K562 (cell line): ENCODE data around the gene ST6GALNAC6. TPM values are rescaled to one million over a fixed set of nuclear protein-coding genes. Genes with fewer than 3 reads are reported as not detected.

Source experiments
- ATAC-seq: fragments of 200-7000 bp; cut with Tn5 transposase; 3 replicates; pipeline ENCODE4 v1.9.1; 2020; ENCODE audit warnings: moderate library complexity
- BruUV-seq: library from RNA; stranded (reverse); fragments of 400-500 nt; replicated peaks from 2 replicates; lab custom pipeline; 2021; lab: Mats Ljungman, UMichigan
- CTCF ChIA-PET: fragments of 300-600 bp; formaldehyde crosslinking; extraction: SDS; loops from one replicate; lab custom pipeline; 2021; ENCODE audit warnings: low intra/inter-chr PET ratio; lab: Yijun Ruan, JAX
- POLR2A ChIA-PET: fragments of 300-600, 350-650 bp; sonication (Branson Sonifier 250); formaldehyde crosslinking; extraction: SDS; loops from one replicate; lab custom pipeline; 2021; ENCODE audit warnings: antibody characterized with exemption, inconsistent platforms; lab: Yijun Ruan, JAX
- DNase-seq, 4 experiments: peaks; one replicate each; pipeline versions ENCODE4 v3.0.0 to v3.0.0-alpha.2; 2011 to 2018; ENCODE audit warnings: low spot score in 3 of 4, mixed read lengths in 3 of 4; ENCODE audit errors: extremely low read depth in 1 of 4
- FAIRE-seq: peaks from 2 replicates; lab custom pipeline; 2011; peaks lifted over from hg19 to GRCh38; lab: Jason Lieb, UNC
- H2AFZ ChIP-seq: 2 replicates; pipeline ENCODE4 v1.6.0; 2011; ENCODE audit warnings: low read depth, low read length, control low read depth, inconsistent platforms
- H3K27ac ChIP-seq: fragments of 200-600 bp; 3 replicates; pipeline ENCODE4 v1.8.0; 2011; ENCODE audit warnings: low read depth, mild to moderate bottlenecking, control low read depth, inconsistent platforms, low read length, moderate library complexity, mixed read lengths; ENCODE audit errors: extremely low read depth
- H3K27me3 ChIP-seq, 2 experiments: fragments of 300-600 bp in 1 of 2; 2 replicates in 1 of 2; 3 replicates in 1 of 2; pipeline versions ENCODE4 v1.6.0 to v1.8.0; 2011; ENCODE audit warnings: inconsistent platforms in 2 of 2, low read length in 2 of 2, mild to moderate bottlenecking in 1 of 2, mixed read lengths in 1 of 2, moderate library complexity in 1 of 2; ENCODE audit not compliant: control insufficient read depth in 2 of 2, insufficient read depth in 2 of 2
- H3K36me3 ChIP-seq: fragments of 300-600 bp; 3 replicates; pipeline ENCODE4 v1.8.0; 2011; ENCODE audit warnings: mild to moderate bottlenecking, low read length, inconsistent platforms; ENCODE audit not compliant: control insufficient read depth, insufficient read depth
- H3K4me1 ChIP-seq, 2 experiments: fragments of 200-600 bp in 1 of 2; replicated peaks in 1 of 2; 2 replicates in 1 of 2; 3 replicates in 1 of 2; pipeline versions ENCODE4 v1.5.1 to v1.8.0; 2011; ENCODE audit warnings: inconsistent platforms in 2 of 2, low read length in 2 of 2, mild to moderate bottlenecking in 1 of 2, mixed read lengths in 1 of 2, moderate library complexity in 1 of 2; ENCODE audit not compliant: control insufficient read depth in 2 of 2, insufficient read depth in 2 of 2
- H3K4me2 ChIP-seq: 2 replicates; pipeline ENCODE4 v1.6.1; 2011; ENCODE audit warnings: low read length, control low read depth, inconsistent platforms, mixed read lengths; ENCODE audit not compliant: insufficient read depth
- H3K4me3 ChIP-seq: fragments of 200-600 bp; sonication (generic), shearing (Covaris generic); 2 replicates; pipeline ENCODE4 v1.5.1; 2016; ENCODE audit warnings: control low read depth, inconsistent platforms
- H3K79me2 ChIP-seq: fragments of 200-600 bp; 3 replicates; pipeline ENCODE4 v1.8.0; 2011; ENCODE audit warnings: low read length, inconsistent platforms; ENCODE audit not compliant: control insufficient read depth, insufficient read depth
- H3K9ac ChIP-seq, 2 experiments: 2 replicates each; pipeline versions ENCODE4 v1.6.0 to v1.6.1; 2011; ENCODE audit warnings: low read depth in 2 of 2, low read length in 2 of 2, control low read depth in 1 of 2, inconsistent platforms in 1 of 2, mild to moderate bottlenecking in 1 of 2, mixed read lengths in 1 of 2; ENCODE audit not compliant: insufficient read depth in 1 of 2
- H3K9me1 ChIP-seq: one replicate; pipeline ENCODE4 v1.6.0; 2011; ENCODE audit warnings: inconsistent platforms, mild to moderate bottlenecking, low read length, moderate library complexity; ENCODE audit not compliant: control insufficient read depth, insufficient read depth
- H3K9me3 ChIP-seq: replicated peaks from 2 replicates; pipeline ENCODE4 v1.5.1; 2011; ENCODE audit warnings: low read depth, low read length, inconsistent platforms; ENCODE audit not compliant: control insufficient read depth, insufficient read depth
- H4K20me1 ChIP-seq: replicated peaks from 2 replicates; pipeline ENCODE4 v1.6.1; 2011; ENCODE audit warnings: low read length, inconsistent platforms, mixed read lengths; ENCODE audit not compliant: control insufficient read depth, insufficient read depth
- BRD9 ChIP-seq: fragments of 450-650 bp; IDR thresholded peaks from 2 replicates; pipeline ENCODE4 v1.6.1; 2018; ENCODE audit warnings: low read depth; ENCODE audit not compliant: partially characterized antibody
- BRF2 ChIP-seq: IDR thresholded peaks from 3 replicates; pipeline ENCODE4 v1.6.1; 2011; ENCODE audit warnings: borderline replicate concordance, mild to moderate bottlenecking; ENCODE audit not compliant: insufficient read length, insufficient read depth
- FOXP4 ChIP-seq: sonication (generic); formaldehyde crosslinking; IDR thresholded peaks from 2 replicates; pipeline ENCODE4 v1.8.0; 2022; ENCODE audit warnings: mild to moderate bottlenecking, missing genetic modification reagents, borderline replicate concordance
- GATA2 ChIP-seq: sonication (generic); formaldehyde crosslinking; IDR thresholded peaks from 2 replicates; pipeline ENCODE4 v1.4.0; 2020; ENCODE audit warnings: mild to moderate bottlenecking, missing genetic modification reagents
- KDM1A ChIP-seq, 2 experiments: fragments of 450-650 bp; IDR thresholded peaks; 2 replicates each; pipeline ENCODE4 v1.6.1; 2016; ENCODE audit warnings: mild to moderate bottlenecking in 2 of 2
- MYBL2 ChIP-seq, 2 experiments: fragments of 450-650 bp in 1 of 2; sonication (generic) in 1 of 2; formaldehyde crosslinking in 1 of 2; IDR thresholded peaks; 2 replicates each; pipeline versions ENCODE4 v1.6.1 to v1.8.1; 2017 to 2022; ENCODE audit warnings: borderline replicate concordance in 1 of 2, inconsistent platforms in 1 of 2, low read depth in 1 of 2, mild to moderate bottlenecking in 1 of 2, missing genetic modification reagents in 1 of 2, moderate library complexity in 1 of 2
- NELFE ChIP-seq: IDR thresholded peaks from 2 replicates; pipeline ENCODE4 v1.6.1; 2011; ENCODE audit warnings: mild to moderate bottlenecking; ENCODE audit not compliant: insufficient read depth, insufficient read length
- RBM25 ChIP-seq: fragments of 200-400 bp; formaldehyde crosslinking; IDR thresholded peaks from 2 replicates; pipeline ENCODE4 v1.6.1; 2018; ENCODE audit warnings: low read length, low read depth, moderate library complexity; ENCODE audit not compliant: severe bottlenecking
- RNF2 ChIP-seq: sonication (generic); IDR thresholded peaks from 2 replicates; pipeline ENCODE4 v1.6.1; 2016
- ZFP36 ChIP-seq: fragments of 150-350 bp; IDR thresholded peaks from 2 replicates; pipeline ENCODE4 v1.6.1; 2018; ENCODE audit warnings: low read length, low read depth; ENCODE audit not compliant: partially characterized antibody
- ZNF707 ChIP-seq: fragments of 250-450 bp; sonication (Bioruptor Pico); conservative IDR thresholded peaks from 2 replicates; pipeline ENCODE4 v1.8.0; 2022; ENCODE audit warnings: inconsistent platforms, mild to moderate bottlenecking, moderate library complexity
- WGBS: fragments of 100-300 bp; shearing (Covaris generic); methylation state at CpG from one replicate; pipeline ENCODE4 v1.1.6; 2016; ENCODE audit warnings: low coverage, mixed read lengths; ENCODE audit not compliant: insufficient coverage; ENCODE audit errors: missing lambda C conversion rate; 5-methylcytosine and 5-hydroxymethylcytosine counted together
- in situ Hi-C: fragments of 300-500 bp; cut with MboI; formaldehyde crosslinking; loops from 4 replicates; pipeline ENCODE4 v1.15.0; 2018; ENCODE audit warnings: inconsistent platforms, mixed read lengths
- intact Hi-C: fragments of 100-400 bp; cut with micrococcal nuclease; formaldehyde crosslinking; loops from 2 replicates; pipeline ENCODE4 v1.14.2; 2022
- polyA plus RNA-seq, 8 experiments: library from polyadenylated mRNA; depleted of rRNA in 4 of 8; stranded (reverse) in 5 of 8; unstranded in 3 of 8; fragments of >200 nt; fragmentation: Nextera tagmentation in 2 of 8; fragmentation: Illumina TruSeq in 1 of 8; extraction: Ambion mirVana in 2 of 8; extraction: Trizol in 1 of 8; gene quantifications; 2 replicates each; pipeline versions ENCODE4 v1.2.1 to v1.2.3, GENCODE V29; 2011 to 2014; ENCODE audit warnings: inconsistent platforms in 1 of 8, missing spikeins in 1 of 8
- total RNA-seq, 7 experiments: library from RNA; depleted of rRNA in 6 of 7; stranded (reverse); fragments of >200 nt in 6 of 7; fragmentation: Illumina TruSeq in 2 of 7; extraction: Trizol in 2 of 7; gene quantifications; 2 replicates each; pipeline versions ENCODE4 v1.2.1 to v1.2.3, GENCODE V29; 2011 to 2021; ENCODE audit warnings: low replicate concordance in 1 of 7

Gene ST6GALNAC6
- total and polyA plus RNA-seq, 9 of the 15 experiments (the other 6 are each of a cell fraction or from before 2014, with no cell fraction given), result 0.13 to 23.0 (median 14.5) TPM

DNA sequence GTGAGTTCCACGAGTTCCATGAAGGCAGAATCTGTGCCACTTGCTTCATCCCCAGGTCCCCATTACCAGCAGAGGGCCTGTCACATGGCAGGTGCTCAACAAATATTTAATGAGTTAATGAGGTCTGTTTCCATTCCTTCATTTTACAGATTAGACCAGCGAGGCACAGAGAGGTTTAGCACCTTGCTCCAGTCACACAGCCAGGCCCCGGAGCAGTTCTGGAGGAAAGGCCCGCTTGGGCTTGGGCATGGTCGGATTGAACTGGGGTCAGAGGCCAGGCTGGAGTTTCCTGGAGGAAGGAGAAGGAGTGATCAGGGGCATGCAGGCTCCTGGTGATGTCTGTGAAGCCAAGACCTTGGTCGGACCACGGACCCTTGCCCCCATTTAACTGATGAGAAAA, 21.4 kb upstream of the ST6GALNAC6 start (continued):
- TF ChIP-seq MYBL2 (IDR thresholded peaks at IDR 0.05; ENCODE audit: low read depth), result no peak
- no peak for TF ChIP-seq MYBL2 (CRISPR knock-in tag; IDR thresholded peaks at IDR 0.05; ENCODE audit: borderline replicate concordance)
- TF ChIP-seq ZFP36, result peak; percentile 77
- TF ChIP-seq RBM25, result peak; percentile 62
- TF ChIP-seq RNF2, result no peak
- TF ChIP-seq GATA2, result no peak
- TF ChIP-seq KDM1A (IDR thresholded peaks at IDR 0.05), result 0 out of 4 replicates have a peak, but pooled peaks have one; percentile 26 to 31
- TF ChIP-seq, all 486 proteins: peak for 5

- Histone ChIP-seq H3K36me3 (peaks cover 8% of the 10 kb centered on the region; the same call in 1 of the 3 replicates), H3K9ac (peak overlapping the region; percentile 24 to 65; a peak in 1 of 4 replicates), H3K4me2 (peak overlapping the region; percentile 47; the same call in 1 of the 2 replicates), H3K79me2 (peaks cover 17% of the 10 kb centered on the region), H3K27ac (peak overlapping the region; percentile 57; the same call in 2 of the 3 replicates), H3K9me1 (no peaks in the 10 kb centered on the region), H3K4me3 (no peak overlapping the region), H3K4me1 (peaks cover 38 to 56% of the 10 kb centered on the region in 2 experiments), H2AFZ (peak overlapping the region; percentile 92), H3K27me3 (no peaks in the 10 kb centered on the region), H3K9me3 (no peaks in the 10 kb centered on the region), H4K20me1 (no peaks in the 10 kb centered on the region)
- peak; percentile 51 to 84 (median 62) for DNase-seq
- POLR2A ChIA-PET, result interaction anchor here (0.6 to 1.4 kb wide), 4 partner anchors 9 to 139 kb away, joined by 3 to 5 read pairs (median 4); partner anchors contain the start of gene PIP5KL1
- CTCF ChIA-PET, result interaction anchor here (4.3 kb wide), 1 partner anchor 184 kb away, joined by 34 read pairs; the partner anchor contains the start of gene TOR2A
- in situ Hi-C loops (loop anchor here (5.0 to 25.0 kb wide), 3 partner anchors 182 to 982 kb away; partner anchors contain the start of gene TOR2A), intact Hi-C loops (loop anchor here (5.0 to 10.0 kb wide), 2 partner anchors 52 to 415 kb away; no protein-coding TSS in a partner anchor)
- FAIRE-seq, result peak; percentile 96
- peak; percentile 26; the same call in 2 of the 3 replicates for ATAC-seq
- WGBS, result 12% methylated on average over 8 of the region's 8 CpGs
- BruUV-seq, result no TSS peak
- TF ChIP-seq ZNF707 (CRISPR knock-in tag), result no peak
- peak; percentile 60; the same call in 1 of the 2 replicates for TF ChIP-seq FOXP4 (CRISPR knock-in tag)
- no peak for TF ChIP-seq NELFE
- TF ChIP-seq BRD9, result peak; percentile 79
- no peak for TF ChIP-seq BRF2
These were observed 19.9 kb upstream of the ST6GALNAC6 start for GRCh38 chr9:127919253-127919815.
